ENCODE data around the gene PRAC1.
"Not testable (repeated sequence)": the region's sequence is repeated elsewhere in the genome, so short reads cannot be mapped to it uniquely, and the experiment has no call there.

The PRAC1 gene

DNA sequence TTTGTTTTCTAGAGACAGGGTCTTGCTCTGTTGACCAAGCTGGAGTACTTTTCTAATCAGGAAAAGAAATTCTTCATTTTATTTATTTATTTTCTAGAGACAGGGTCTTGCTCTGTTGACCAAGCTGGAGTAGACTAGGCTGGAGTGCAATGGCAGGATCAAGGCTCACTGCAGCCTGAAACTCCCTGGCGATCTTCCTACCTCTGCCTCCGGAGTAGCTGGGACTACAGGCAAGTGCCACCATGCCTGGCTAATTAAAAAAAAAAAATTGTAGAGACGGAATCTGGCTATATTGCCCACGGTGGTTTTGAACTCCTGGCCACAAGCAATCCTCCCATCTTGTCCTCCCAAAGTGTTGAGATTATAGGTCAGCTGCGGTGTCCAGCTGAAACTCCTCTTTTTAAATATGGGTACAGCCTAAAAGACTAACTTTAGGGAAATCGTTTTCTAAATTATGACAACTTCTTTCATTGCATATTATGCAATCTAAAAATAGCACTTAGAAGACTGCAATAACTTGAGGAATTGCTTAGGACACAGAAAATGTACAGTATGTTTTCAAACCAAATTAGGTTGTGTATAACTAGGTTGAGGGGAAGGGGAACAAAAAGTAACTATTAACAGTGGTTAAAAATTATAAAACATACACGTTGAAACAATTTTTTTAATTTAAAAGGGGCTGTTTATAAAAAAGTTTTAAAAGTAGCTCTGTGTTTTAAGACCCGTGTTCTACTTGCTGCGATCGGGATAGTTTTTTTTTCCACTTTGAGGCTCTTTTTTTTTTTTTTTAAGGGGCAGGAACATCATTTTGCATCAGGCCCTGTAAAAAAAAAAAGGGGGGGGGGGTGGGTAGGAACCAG lies 4.7 kb downstream of the PRAC1 start:
- Histone ChIP-seq H3K4me3 (ENCODE audit: severe bottlenecking) (no peak overlapping the region), H3K4me1 (ENCODE audit: insufficient read depth, poor library complexity, severe bottlenecking) (no peaks in the 10 kb centered on the region), H3K27ac (ENCODE audit: poor library complexity, severe bottlenecking) (no peak overlapping the region), H3K9me3 (ENCODE audit: severe bottlenecking) (no peaks in the 10 kb centered on the region), H3K27me3 (ENCODE audit: insufficient read depth, poor library complexity, severe bottlenecking) (peaks cover 84% of the 10 kb centered on the region), H3K36me3 (ENCODE audit: low read depth) (0 out of 2 replicates have a peak, but pooled peaks cover 3% of the 10 kb centered on the region)
- DNase-seq (ENCODE audit: low spot score) (no peak), ATAC-seq (ENCODE audit: low read depth) (no peak)
- TF ChIP-seq, protein P1, sequence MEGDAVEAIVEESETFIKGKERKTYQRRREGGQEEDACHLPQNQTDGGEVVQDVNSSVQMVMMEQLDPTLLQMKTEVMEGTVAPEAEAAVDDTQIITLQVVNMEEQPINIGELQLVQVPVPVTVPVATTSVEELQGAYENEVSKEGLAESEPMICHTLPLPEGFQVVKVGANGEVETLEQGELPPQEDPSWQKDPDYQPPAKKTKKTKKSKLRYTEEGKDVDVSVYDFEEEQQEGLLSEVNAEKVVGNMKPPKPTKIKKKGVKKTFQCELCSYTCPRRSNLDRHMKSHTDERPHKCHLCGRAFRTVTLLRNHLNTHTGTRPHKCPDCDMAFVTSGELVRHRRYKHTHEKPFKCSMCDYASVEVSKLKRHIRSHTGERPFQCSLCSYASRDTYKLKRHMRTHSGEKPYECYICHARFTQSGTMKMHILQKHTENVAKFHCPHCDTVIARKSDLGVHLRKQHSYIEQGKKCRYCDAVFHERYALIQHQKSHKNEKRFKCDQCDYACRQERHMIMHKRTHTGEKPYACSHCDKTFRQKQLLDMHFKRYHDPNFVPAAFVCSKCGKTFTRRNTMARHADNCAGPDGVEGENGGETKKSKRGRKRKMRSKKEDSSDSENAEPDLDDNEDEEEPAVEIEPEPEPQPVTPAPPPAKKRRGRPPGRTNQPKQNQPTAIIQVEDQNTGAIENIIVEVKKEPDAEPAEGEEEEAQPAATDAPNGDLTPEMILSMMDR (IDR thresholded peaks at IDR 0.05; ENCODE audit: poor library complexity, severe bottlenecking) = no peak

DNA sequence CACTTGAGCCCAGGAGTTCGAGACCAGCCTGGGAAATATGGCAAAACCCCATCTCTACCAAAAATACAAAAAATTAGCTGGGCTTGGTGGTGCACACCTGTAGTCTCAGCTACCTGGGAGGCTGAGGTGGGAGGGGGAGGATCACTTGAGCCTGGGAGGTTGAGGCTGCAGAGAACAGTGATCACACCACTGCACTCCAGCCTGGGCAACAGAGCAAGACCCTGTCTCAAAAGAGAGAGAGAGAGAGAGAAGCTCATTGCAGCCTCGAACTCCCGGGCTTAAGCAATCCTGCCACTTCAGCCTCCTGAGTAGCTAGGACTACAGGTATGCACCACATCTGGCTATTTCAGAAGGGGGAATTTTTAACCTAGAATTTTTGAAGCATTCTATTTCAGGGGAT lies 5.8 kb downstream of the PRAC1 start:
- not testable (repeated sequence) for H3K27ac ChIP-seq (ENCODE audit: poor library complexity, severe bottlenecking); ATAC-seq (ENCODE audit: low read depth)

DNA sequence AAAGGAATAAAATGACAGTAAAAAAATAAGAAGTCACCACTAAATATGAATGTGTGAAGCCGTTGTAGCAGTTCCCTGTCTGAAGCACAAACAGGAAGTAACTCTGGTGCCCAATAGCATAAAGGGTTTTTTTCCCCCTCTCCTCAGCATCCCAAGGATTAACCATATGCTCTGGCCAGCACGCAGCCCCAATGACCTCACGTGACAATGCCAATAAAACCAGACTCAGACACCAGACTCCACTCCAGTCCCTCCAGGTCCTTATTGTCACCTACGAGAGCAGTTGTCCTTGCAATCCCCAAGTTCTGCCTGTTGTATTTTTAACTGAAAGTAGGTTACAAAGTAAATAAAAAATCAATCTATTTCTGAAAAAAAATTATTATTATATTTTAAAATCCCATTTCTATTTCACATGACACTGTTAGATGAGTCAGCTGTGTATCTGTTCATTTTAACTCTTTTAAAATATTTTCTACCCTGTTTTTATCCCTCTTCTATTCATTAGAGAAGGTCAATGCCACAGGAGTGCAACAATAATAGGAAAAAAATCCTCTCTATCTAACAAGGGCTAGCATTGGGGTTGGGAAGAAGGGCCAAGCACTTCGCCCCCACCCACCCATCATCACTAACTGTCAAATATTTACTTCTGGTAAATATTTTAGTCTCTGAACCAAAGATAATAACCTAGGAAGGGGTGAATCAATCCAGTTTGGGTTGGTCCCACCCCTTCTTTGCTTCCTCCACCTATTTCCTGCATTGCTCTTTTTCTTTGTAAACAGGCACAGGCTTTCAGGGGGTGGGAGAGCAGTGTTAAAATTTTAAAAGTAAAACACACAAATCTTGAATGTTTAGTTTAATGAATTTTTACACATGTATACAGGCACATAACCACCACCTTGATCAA lies 6.6 kb downstream of the PRAC1 start:
- DNase-seq (ENCODE audit: low spot score) (no peak), ATAC-seq (ENCODE audit: low read depth) (no peak)
- Histone ChIP-seq H3K4me3 (ENCODE audit: severe bottlenecking) (no peak overlapping the region), H3K27ac (ENCODE audit: poor library complexity, severe bottlenecking) (no peak overlapping the region), H3K36me3 (ENCODE audit: low read depth) (0 out of 2 replicates have a peak, but pooled peaks cover 3% of the 10 kb centered on the region), H3K27me3 (ENCODE audit: insufficient read depth, poor library complexity, severe bottlenecking) (peaks cover 70% of the 10 kb centered on the region), H3K4me1 (ENCODE audit: insufficient read depth, poor library complexity, severe bottlenecking) (no peaks in the 10 kb centered on the region), H3K9me3 (ENCODE audit: severe bottlenecking) (no peaks in the 10 kb centered on the region)
- TF ChIP-seq, protein P1 (IDR thresholded peaks at IDR 0.05; ENCODE audit: poor library complexity, severe bottlenecking) = no peak

More for the DNA sequence above, 5.8 kb downstream of the PRAC1 start:
- H3K4me1 ChIP-seq (ENCODE audit: insufficient read depth, poor library complexity, severe bottlenecking); H3K4me3 ChIP-seq (ENCODE audit: severe bottlenecking); DNase-seq (ENCODE audit: low spot score); H3K9me3 ChIP-seq (ENCODE audit: severe bottlenecking); H3K36me3 ChIP-seq (ENCODE audit: low read depth): not testable (repeated sequence)
- H3K27me3 ChIP-seq (ENCODE audit: insufficient read depth, poor library complexity, severe bottlenecking) = peaks cover 78% of the 10 kb centered on the region

DNA sequence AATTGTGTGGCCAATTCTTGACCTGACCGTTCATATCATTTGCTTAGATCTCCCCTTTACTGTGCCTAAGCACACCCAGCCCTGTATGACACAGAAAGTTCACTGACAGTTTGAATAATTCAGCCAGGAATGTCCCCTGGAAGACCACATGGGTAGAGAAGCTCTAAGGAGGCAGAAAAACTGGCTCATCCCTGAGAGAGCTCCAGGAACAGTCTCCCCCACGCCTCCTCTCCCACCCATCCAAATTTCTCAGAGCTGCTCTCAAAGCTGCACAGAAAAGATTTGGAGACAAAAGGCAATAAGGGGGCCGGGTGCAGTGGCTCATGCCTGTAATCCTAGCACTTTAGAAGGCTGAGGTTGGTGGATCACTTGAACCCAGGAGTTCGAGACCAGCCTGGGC lies 11.2 kb downstream of the PRAC1 start:
- H3K4me3 ChIP-seq (ENCODE audit: severe bottlenecking) = no peak overlapping the region
- no peaks in the 10 kb centered on the region for H3K36me3 ChIP-seq (ENCODE audit: low read depth)
- no peaks in the 10 kb centered on the region for H3K4me1 ChIP-seq (ENCODE audit: insufficient read depth, poor library complexity, severe bottlenecking)
- peaks cover 40% of the 10 kb centered on the region for H3K27me3 ChIP-seq (ENCODE audit: insufficient read depth, poor library complexity, severe bottlenecking)
- no peak for ATAC-seq (ENCODE audit: low read depth)
- no peak overlapping the region for H3K27ac ChIP-seq (ENCODE audit: poor library complexity, severe bottlenecking)
- TF ChIP-seq, protein P1 (IDR thresholded peaks at IDR 0.05; ENCODE audit: poor library complexity, severe bottlenecking) = no peak
- H3K9me3 ChIP-seq (ENCODE audit: severe bottlenecking) = no peaks in the 10 kb centered on the region
- DNase-seq (ENCODE audit: low spot score) = no peak
